Loucy (cell line): ENCODE results near the gene SMPDL3A.

Experiments used
- H2AFZ ChIP-seq: fragments of 200-600 bp; sonication (generic); 2 replicates; pipeline ENCODE4 v1.6.0; 2016; ENCODE audit warnings: antibody characterized with exemption, mild to moderate bottlenecking, low read length, moderate library complexity
- H3F3A ChIP-seq: fragments of 200-600 bp; 2 replicates; pipeline ENCODE4 v1.6.0; 2016; ENCODE audit warnings: antibody characterized with exemption, low read depth, mild to moderate bottlenecking
- H3K27me3 ChIP-seq: fragments of 200-600 bp; sonication (generic); 2 replicates; pipeline ENCODE4 v1.6.1; 2014; ENCODE audit warnings: low read length, mild to moderate bottlenecking; ENCODE audit not compliant: insufficient read depth, poor library complexity, severe bottlenecking
- H3K36me3 ChIP-seq: fragments of 200-600 bp; sonication (generic); 2 replicates; pipeline ENCODE4 v1.6.1; 2016; ENCODE audit warnings: low read length; ENCODE audit not compliant: insufficient read depth
- H3K4me1 ChIP-seq: fragments of 200-600 bp; sonication (generic); 2 replicates; pipeline ENCODE4 v1.5.1; 2014; ENCODE audit warnings: low read length, mild to moderate bottlenecking; ENCODE audit not compliant: insufficient read depth, poor library complexity, severe bottlenecking
- H3K4me2 ChIP-seq: fragments of 200-600 bp; sonication (generic); 2 replicates; pipeline ENCODE4 v1.6.0; 2014; ENCODE audit warnings: antibody characterized with exemption, low read length, low read depth, mild to moderate bottlenecking; ENCODE audit not compliant: poor library complexity, severe bottlenecking
- H3K4me3 ChIP-seq: fragments of 200-600 bp; sonication (generic); 2 replicates; pipeline ENCODE4 v1.5.1; 2014; ENCODE audit warnings: low read length, mild to moderate bottlenecking, mixed read lengths; ENCODE audit not compliant: poor library complexity, severe bottlenecking
- H3K79me2 ChIP-seq: fragments of 200-600 bp; sonication (generic); 2 replicates; pipeline ENCODE4 v1.6.1; 2014; ENCODE audit warnings: low read length; ENCODE audit not compliant: insufficient read depth
- H3K9ac ChIP-seq: fragments of 200-600 bp; sonication (generic); 2 replicates; pipeline ENCODE4 v1.6.0; 2014; ENCODE audit warnings: mild to moderate bottlenecking, low read depth, low read length, moderate library complexity; ENCODE audit not compliant: poor library complexity, severe bottlenecking
- H3K9me2 ChIP-seq: fragments of 200-600 bp; sonication (generic); replicated peaks from 2 replicates; pipeline ENCODE4 v1.6.1; 2016; ENCODE audit warnings: low read depth, low read length, mixed read lengths
- H3K9me3 ChIP-seq: fragments of 200-600 bp; sonication (generic); 2 replicates; pipeline ENCODE4 v1.6.1; 2014; ENCODE audit warnings: mild to moderate bottlenecking, antibody characterized with exemption, low read length, low read depth; ENCODE audit not compliant: insufficient read depth
- H4K20me1 ChIP-seq: fragments of 200-600 bp; sonication (generic); 2 replicates; pipeline ENCODE4 v1.6.0; 2014; ENCODE audit warnings: antibody characterized with exemption, low read length, mild to moderate bottlenecking; ENCODE audit not compliant: insufficient read depth, poor library complexity, severe bottlenecking
- EZH2phosphoT487 ChIP-seq: fragments of 200-600 bp; IDR thresholded peaks from 2 replicates; pipeline ENCODE4 v1.6.1; 2018; ENCODE audit warnings: antibody characterized with exemption, mild to moderate bottlenecking, moderate library complexity, borderline replicate concordance
- TF ChIP-seq, protein P1 (sequence below): fragments of 200-600 bp; sonication (generic); conservative IDR thresholded peaks from 2 replicates; pipeline ENCODE4 v1.5.1; 2014; ENCODE audit warnings: mild to moderate bottlenecking, antibody characterized with exemption, low read length

The SMPDL3A gene

DNA sequence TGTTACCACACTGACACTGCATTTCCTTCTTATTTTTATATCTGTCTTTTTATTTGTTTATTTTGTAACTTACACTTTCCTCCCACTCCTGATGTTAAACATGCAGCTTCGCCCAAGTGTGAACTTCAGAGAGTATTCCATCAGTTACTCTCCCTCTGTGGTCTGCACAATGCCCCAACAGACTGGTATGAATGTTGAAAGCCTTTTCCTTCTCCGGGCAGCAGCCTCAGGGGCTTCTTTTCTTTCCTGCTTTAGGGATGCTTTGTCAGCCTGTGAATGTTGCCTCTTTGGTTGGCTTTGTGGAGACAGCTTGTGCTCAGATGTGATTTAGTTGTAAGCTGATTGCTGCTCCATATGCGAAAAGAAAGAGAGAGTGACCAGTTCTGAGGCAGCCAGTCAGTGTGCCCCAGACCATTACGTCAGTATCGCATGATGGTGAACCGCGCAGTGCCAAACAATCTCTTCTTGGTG is 44.0 kb downstream of the SMPDL3A start:
- no peaks in the 10 kb centered on the region for H3K27me3 ChIP-seq
- no peak for TF ChIP-seq EZH2phosphoT487
- TF ChIP-seq, protein P1, sequence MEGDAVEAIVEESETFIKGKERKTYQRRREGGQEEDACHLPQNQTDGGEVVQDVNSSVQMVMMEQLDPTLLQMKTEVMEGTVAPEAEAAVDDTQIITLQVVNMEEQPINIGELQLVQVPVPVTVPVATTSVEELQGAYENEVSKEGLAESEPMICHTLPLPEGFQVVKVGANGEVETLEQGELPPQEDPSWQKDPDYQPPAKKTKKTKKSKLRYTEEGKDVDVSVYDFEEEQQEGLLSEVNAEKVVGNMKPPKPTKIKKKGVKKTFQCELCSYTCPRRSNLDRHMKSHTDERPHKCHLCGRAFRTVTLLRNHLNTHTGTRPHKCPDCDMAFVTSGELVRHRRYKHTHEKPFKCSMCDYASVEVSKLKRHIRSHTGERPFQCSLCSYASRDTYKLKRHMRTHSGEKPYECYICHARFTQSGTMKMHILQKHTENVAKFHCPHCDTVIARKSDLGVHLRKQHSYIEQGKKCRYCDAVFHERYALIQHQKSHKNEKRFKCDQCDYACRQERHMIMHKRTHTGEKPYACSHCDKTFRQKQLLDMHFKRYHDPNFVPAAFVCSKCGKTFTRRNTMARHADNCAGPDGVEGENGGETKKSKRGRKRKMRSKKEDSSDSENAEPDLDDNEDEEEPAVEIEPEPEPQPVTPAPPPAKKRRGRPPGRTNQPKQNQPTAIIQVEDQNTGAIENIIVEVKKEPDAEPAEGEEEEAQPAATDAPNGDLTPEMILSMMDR, result no peak
- no peaks in the 10 kb centered on the region for H3K79me2 ChIP-seq
- H3K9me2 ChIP-seq, result no peaks in the 10 kb centered on the region
- no peak overlapping the region for H3K4me3 ChIP-seq
- H3K4me2 ChIP-seq, result no peak overlapping the region
- no peaks in the 10 kb centered on the region for H3F3A ChIP-seq
- no peaks in the 10 kb centered on the region for H3K9me3 ChIP-seq
- H2AFZ ChIP-seq, result no peak overlapping the region
- H3K9ac ChIP-seq, result no peak overlapping the region
- no peaks in the 10 kb centered on the region for H3K4me1 ChIP-seq
- H3K36me3 ChIP-seq, result no peaks in the 10 kb centered on the region
- H4K20me1 ChIP-seq, result no peaks in the 10 kb centered on the region

DNA sequence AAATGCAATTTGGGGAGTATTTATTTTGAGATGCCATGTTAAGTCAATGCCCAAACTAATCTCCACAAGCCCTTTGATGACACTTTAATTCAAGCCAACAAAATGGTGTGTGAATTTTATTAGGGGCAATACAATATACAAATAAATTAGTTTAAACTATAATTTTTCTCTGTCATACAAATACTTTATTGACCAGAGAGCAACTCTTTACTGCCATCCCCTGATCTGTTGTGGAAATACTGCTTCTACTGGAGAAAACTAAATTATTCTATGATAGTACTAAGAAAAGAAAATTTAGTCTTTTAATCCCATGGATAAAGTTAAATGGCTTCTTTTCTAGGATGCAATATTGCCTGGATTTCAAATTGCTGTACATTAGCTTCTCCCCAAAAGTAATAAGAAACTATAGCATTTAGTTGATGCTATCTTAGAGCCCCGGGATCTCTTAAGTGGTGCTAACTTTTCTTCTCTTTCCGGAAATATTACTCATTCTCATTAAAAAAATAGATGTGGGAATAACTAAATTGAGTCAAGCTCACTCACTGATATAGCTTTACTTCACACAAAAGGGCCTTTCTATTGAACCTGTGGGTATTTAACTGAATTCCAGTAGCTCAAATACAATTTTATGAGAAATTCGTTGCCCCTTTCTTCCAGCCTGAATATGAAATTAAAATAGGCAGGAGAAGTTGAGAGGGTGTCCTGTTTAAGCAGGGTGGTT is 49.2 kb downstream of the SMPDL3A start:
- H3F3A ChIP-seq, result no peaks in the 10 kb centered on the region
- H3K4me2 ChIP-seq, result no peak overlapping the region
- H3K27me3 ChIP-seq, result no peaks in the 10 kb centered on the region
- H4K20me1 ChIP-seq, result no peaks in the 10 kb centered on the region
- H3K9me3 ChIP-seq, result no peaks in the 10 kb centered on the region
- H3K4me1 ChIP-seq, result no peaks in the 10 kb centered on the region
- no peak overlapping the region for H2AFZ ChIP-seq
- no peak overlapping the region for H3K9ac ChIP-seq
- no peaks in the 10 kb centered on the region for H3K36me3 ChIP-seq
- no peak overlapping the region for H3K4me3 ChIP-seq
- no peaks in the 10 kb centered on the region for H3K79me2 ChIP-seq
- TF ChIP-seq, protein P1, result peak; percentile 62
- TF ChIP-seq EZH2phosphoT487, result no peak
- no peaks in the 10 kb centered on the region for H3K9me2 ChIP-seq

DNA sequence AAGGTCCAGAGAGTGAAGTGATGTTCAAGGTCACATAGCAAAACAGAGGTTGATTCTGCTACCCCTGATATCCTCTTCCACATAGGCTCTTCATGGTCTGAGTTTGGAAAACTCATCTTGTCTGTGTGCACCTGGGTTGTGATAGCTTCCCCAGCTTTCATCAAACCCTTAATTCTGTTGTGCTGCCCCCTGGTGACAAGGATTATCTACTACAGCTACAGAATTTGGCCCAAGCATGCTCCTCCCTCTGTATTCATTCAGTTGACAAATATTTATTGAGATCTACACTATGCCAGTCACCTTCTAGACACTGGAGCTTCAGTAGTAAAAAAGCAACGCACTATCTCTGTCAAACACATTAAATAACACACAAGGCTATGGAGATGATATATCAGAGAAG is 50.4 kb downstream of the SMPDL3A start:
- no peaks in the 10 kb centered on the region for H3K27me3 ChIP-seq
- no peak for TF ChIP-seq EZH2phosphoT487
- TF ChIP-seq, protein P1, result peak; percentile 72
- no peaks in the 10 kb centered on the region for H3K9me3 ChIP-seq
- no peaks in the 10 kb centered on the region for H3K79me2 ChIP-seq
- no peaks in the 10 kb centered on the region for H3F3A ChIP-seq
- H3K9ac ChIP-seq, result no peak overlapping the region
- H3K4me3 ChIP-seq, result no peak overlapping the region
- no peak overlapping the region for H3K4me2 ChIP-seq
- H4K20me1 ChIP-seq, result no peaks in the 10 kb centered on the region
- H3K36me3 ChIP-seq, result no peaks in the 10 kb centered on the region
- no peaks in the 10 kb centered on the region for H3K4me1 ChIP-seq
- no peaks in the 10 kb centered on the region for H3K9me2 ChIP-seq
- H2AFZ ChIP-seq, result peak overlapping the region; percentile 84
